OCI-LY7 (cell line): Measurements from ENCODE around the gene CA9. TPM values are rescaled to one million over a fixed set of nuclear protein-coding genes. Genes with fewer than 3 reads are reported as not detected.
"Not testable (repeated sequence)": the region's sequence is repeated elsewhere in the genome, so short reads cannot be mapped to it uniquely, and the experiment has no call there.

Experiments used
- BruUV-seq: library from RNA; stranded (reverse); fragments of 400-500 nt; replicated peaks from 2 replicates; lab custom pipeline; 2021; lab: Mats Ljungman, UMichigan
- CTCF ChIA-PET: fragments of 300-600 bp; sonication (Branson Sonifier 250); formaldehyde crosslinking; loops from one replicate; lab custom pipeline; 2022; ENCODE audit warnings: antibody characterized with exemption; ENCODE audit not compliant: unreplicated experiment; lab: Charles Lee
- POLR2A ChIA-PET: fragments of 300-600 bp; sonication (Branson Sonifier 250); formaldehyde crosslinking; loops from one replicate; lab custom pipeline; 2022; ENCODE audit warnings: antibody characterized with exemption; lab: Charles Lee
- DNase-seq: peaks from one replicate; pipeline ENCODE4 v3.0.0-alpha.2; 2015; ENCODE audit warnings: low spot score
- H2AFZ ChIP-seq: fragments of 200-600 bp; sonication (generic), shearing (Covaris generic); 2 replicates; pipeline ENCODE4 v1.6.1; 2014; ENCODE audit warnings: mild to moderate bottlenecking, antibody characterized with exemption, low read length, moderate library complexity
- H3K27ac ChIP-seq: fragments of 200-600 bp; sonication (generic); 2 replicates; pipeline ENCODE4 v1.5.1; 2014; ENCODE audit warnings: mixed run types, low read depth, mild to moderate bottlenecking, moderate library complexity, low read length, inconsistent platforms; ENCODE audit not compliant: poor library complexity, severe bottlenecking
- H3K36me3 ChIP-seq: fragments of 200-600 bp; sonication (generic); 2 replicates; pipeline ENCODE4 v1.6.1; 2014; ENCODE audit warnings: mild to moderate bottlenecking, antibody characterized with exemption, low read length, moderate library complexity, mixed read lengths; ENCODE audit not compliant: insufficient read depth
- H3K4me1 ChIP-seq: fragments of 200-600 bp; sonication (generic); 2 replicates; pipeline ENCODE4 v1.5.1; 2014; ENCODE audit warnings: mild to moderate bottlenecking, low read length; ENCODE audit not compliant: insufficient read depth, poor library complexity, severe bottlenecking
- H3K4me2 ChIP-seq: fragments of 200-600 bp; sonication (generic); 2 replicates; pipeline ENCODE4 v1.6.1; 2014; ENCODE audit warnings: mild to moderate bottlenecking, low read length
- H3K4me3 ChIP-seq: fragments of 200-600 bp; sonication (generic); 2 replicates; pipeline ENCODE4 v1.5.1; 2014; ENCODE audit warnings: mild to moderate bottlenecking, low read depth, low read length; ENCODE audit not compliant: poor library complexity, severe bottlenecking
- H3K79me2 ChIP-seq: fragments of 200-600 bp; sonication (generic); 2 replicates; pipeline ENCODE4 v1.6.1; 2016; ENCODE audit warnings: low read depth, mild to moderate bottlenecking, low read length, moderate library complexity, mixed read lengths; ENCODE audit not compliant: insufficient read depth
- H3K9me2 ChIP-seq: fragments of 200-600 bp; sonication (generic); 2 replicates; pipeline ENCODE4 v1.6.1; 2016; ENCODE audit warnings: mild to moderate bottlenecking, low read length, mixed read lengths; ENCODE audit not compliant: insufficient read depth
- H3K9me3 ChIP-seq: fragments of 200-600 bp; sonication (generic); 2 replicates; pipeline ENCODE4 v1.6.1; 2014; ENCODE audit warnings: mild to moderate bottlenecking, mixed run types, low read length, mixed read lengths
- H4K20me1 ChIP-seq: fragments of 200-600 bp; sonication (generic); 2 replicates; pipeline ENCODE4 v1.6.1; 2014; ENCODE audit warnings: mild to moderate bottlenecking, antibody characterized with exemption, low read length, moderate library complexity, mixed read lengths; ENCODE audit not compliant: insufficient read depth
- EZH2phosphoT487 ChIP-seq: fragments of 200-600 bp; sonication (generic); IDR thresholded peaks from 2 replicates; pipeline ENCODE4 v1.6.1; 2018; ENCODE audit warnings: low read depth, borderline replicate concordance, mild to moderate bottlenecking, mixed run types, antibody characterized with exemption, low read length, moderate library complexity, mixed read lengths
- intact Hi-C: fragments of 100-400 bp; cut with micrococcal nuclease; formaldehyde crosslinking; loops from one replicate; pipeline ENCODE4 v1.10.0; 2022; ENCODE audit not compliant: unreplicated experiment
- total RNA-seq, 2 experiments: library from RNA; depleted of rRNA in 1 of 2; stranded (reverse); fragments of >200 nt in 1 of 2; shearing (Covaris generic) in 1 of 2; gene quantifications; 2 replicates each; pipeline ENCODE4 v1.2.3, GENCODE V29; 2014 to 2022
- TF ChIP-seq, protein P1 (sequence below): fragments of 200-600 bp; sonication (generic); conservative IDR thresholded peaks from 2 replicates; pipeline ENCODE4 v1.5.1; 2014; ENCODE audit warnings: mild to moderate bottlenecking, antibody characterized with exemption, low read length, moderate library complexity, mixed read lengths

CA9 gene
- total RNA-seq, 2 experiments from 2014 or later: 0.16 TPM; not detected in 1

DNA sequence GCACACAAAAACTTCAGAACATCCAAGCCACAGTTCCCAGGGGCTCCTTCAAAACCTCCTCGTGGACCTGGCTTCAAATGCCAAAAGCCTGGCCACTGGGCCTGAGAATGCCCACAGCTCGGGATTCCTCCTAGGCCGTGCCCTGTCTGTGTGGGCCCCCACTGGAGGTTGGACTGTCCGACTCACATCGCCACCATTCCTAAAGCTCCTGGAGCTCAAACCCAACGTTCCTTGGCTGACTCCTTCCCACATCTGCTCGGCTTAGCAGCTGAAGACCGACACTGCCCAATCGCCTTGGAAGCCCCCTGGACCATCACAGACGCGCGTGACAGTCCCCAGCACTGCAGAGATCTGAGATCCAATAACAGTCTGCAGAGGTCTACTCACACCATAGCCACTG is 30.7 kb upstream of the CA9 start:
- no peak for TF ChIP-seq EZH2phosphoT487
- TF ChIP-seq, protein P1, sequence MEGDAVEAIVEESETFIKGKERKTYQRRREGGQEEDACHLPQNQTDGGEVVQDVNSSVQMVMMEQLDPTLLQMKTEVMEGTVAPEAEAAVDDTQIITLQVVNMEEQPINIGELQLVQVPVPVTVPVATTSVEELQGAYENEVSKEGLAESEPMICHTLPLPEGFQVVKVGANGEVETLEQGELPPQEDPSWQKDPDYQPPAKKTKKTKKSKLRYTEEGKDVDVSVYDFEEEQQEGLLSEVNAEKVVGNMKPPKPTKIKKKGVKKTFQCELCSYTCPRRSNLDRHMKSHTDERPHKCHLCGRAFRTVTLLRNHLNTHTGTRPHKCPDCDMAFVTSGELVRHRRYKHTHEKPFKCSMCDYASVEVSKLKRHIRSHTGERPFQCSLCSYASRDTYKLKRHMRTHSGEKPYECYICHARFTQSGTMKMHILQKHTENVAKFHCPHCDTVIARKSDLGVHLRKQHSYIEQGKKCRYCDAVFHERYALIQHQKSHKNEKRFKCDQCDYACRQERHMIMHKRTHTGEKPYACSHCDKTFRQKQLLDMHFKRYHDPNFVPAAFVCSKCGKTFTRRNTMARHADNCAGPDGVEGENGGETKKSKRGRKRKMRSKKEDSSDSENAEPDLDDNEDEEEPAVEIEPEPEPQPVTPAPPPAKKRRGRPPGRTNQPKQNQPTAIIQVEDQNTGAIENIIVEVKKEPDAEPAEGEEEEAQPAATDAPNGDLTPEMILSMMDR: no peak
- no peaks in the 10 kb centered on the region for H4K20me1 ChIP-seq
- no peak overlapping the region for H3K4me3 ChIP-seq
- POLR2A ChIA-PET: interaction anchor here (0.5 to 1.7 kb wide), 3 partner anchors 14 to 1731 kb away, joined by 3 to 5 read pairs (median 3); no protein-coding TSS in a partner anchor
- H3K27ac ChIP-seq: no peak overlapping the region
- no peak overlapping the region for H2AFZ ChIP-seq
- DNase-seq: no peak
- CTCF ChIA-PET: no interaction called here
- BruUV-seq: no TSS peak
- H3K4me1 ChIP-seq: peaks cover 48% of the 10 kb centered on the region
- peaks cover 38% of the 10 kb centered on the region for H3K36me3 ChIP-seq
- H3K4me2 ChIP-seq: no peak overlapping the region
- peaks cover 4% of the 10 kb centered on the region; the same call in 1 of the 2 replicates for H3K79me2 ChIP-seq
- no peaks in the 10 kb centered on the region for H3K9me2 ChIP-seq
- intact Hi-C loops: no loop called here
- H3K9me3 ChIP-seq: peaks cover 9% of the 10 kb centered on the region; the same call in 1 of the 2 replicates

DNA sequence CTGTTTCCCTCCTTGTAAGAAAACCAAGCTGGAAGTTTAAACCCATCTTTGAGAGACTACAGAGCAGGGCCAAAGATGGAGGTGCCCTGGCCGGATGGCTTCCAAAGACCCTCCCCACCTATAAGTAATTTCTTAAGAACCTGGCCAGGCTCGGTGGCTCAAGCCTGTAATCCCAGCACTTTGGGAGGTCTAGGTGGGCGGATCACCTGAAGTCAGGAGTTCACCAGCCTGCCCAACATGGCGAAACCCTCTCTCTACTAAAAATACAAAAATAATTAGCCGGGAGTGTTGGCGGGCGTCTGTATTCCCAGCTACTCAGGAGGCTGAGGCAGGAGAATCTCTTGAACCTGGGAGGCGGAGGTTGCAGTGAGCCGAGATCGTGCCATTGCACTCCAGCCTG is 28.0 kb upstream of the CA9 start:
- CTCF ChIA-PET: interaction anchor here (1.3 to 3.4 kb wide), 2 partner anchors 26 to 83 kb away, joined by 4 to 21 read pairs; no protein-coding TSS in a partner anchor
- Histone ChIP-seq H3K4me2 (peak overlapping the region; percentile 78), H3K36me3 (peaks cover 52% of the 10 kb centered on the region), H2AFZ (peak overlapping the region; percentile 60; the same call in 1 of the 2 replicates), H3K4me3 (peak overlapping the region; percentile 92), H3K27ac (peak overlapping the region; percentile 89), H3K79me2 (peaks cover 25% of the 10 kb centered on the region; the same call in 1 of the 2 replicates), H3K4me1 (peaks cover 38% of the 10 kb centered on the region)
- not testable (repeated sequence) for H4K20me1 ChIP-seq, H3K9me2 ChIP-seq, DNase-seq, H3K9me3 ChIP-seq, BruUV-seq
- POLR2A ChIA-PET: interaction anchor here (0.6 to 7.6 kb wide), 15 partner anchors 9 to 169 kb away, joined by 3 to 110 read pairs (median 4); partner anchors contain the start of genes ARHGEF39, CCDC107, CD72 and HINT2
- intact Hi-C loops: loop anchor here (2.0 kb wide), 1 partner anchor 87 kb away; the partner anchor contains the start of genes CREB3 and TLN1

DNA sequence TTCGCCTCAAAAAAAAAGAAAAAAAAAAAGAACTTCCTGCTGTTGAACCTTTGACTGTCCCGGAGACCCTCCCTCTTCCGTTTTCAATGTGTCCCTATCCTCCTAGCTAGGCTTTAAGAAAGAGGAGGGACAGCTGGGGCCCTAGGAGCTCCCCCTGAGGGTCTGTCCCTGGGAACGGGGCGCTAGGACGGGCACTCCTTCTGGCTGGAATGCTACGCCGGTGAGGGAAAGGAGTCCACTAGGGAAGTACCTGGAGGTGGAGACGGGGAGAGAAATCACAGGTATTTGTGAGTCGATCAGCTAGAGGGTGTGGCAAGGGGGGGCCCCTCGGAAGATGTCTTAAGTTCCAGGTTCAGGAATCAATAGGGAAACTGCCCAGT is 27.6 kb upstream of the CA9 start:
- intact Hi-C loops: loop anchor here (2.0 kb wide), 1 partner anchor 87 kb away; the partner anchor contains the start of genes CREB3 and TLN1
- Histone ChIP-seq H4K20me1 (no peaks in the 10 kb centered on the region), H3K4me1 (peaks cover 41% of the 10 kb centered on the region), H2AFZ (peak overlapping the region; percentile 60; the same call in 1 of the 2 replicates), H3K79me2 (peaks cover 29% of the 10 kb centered on the region; the same call in 1 of the 2 replicates), H3K4me2 (peak overlapping the region; percentile 78), H3K4me3 (peak overlapping the region; percentile 92), H3K27ac (peak overlapping the region; percentile 89), H3K9me3 (no peaks in the 10 kb centered on the region), H3K9me2 (no peaks in the 10 kb centered on the region), H3K36me3 (peaks cover 48% of the 10 kb centered on the region)
- TSS peak; percentile 11 for BruUV-seq
- ChIA-PET POLR2A (interaction anchor here (0.6 to 7.6 kb wide), 13 partner anchors 10 to 168 kb away, joined by 3 to 110 read pairs (median 4); partner anchors contain the start of genes ARHGEF39, CCDC107, CD72 and HINT2), CTCF (interaction anchor here (0.8 to 3.4 kb wide), 3 partner anchors 26 to 82 kb away, joined by 4 to 21 read pairs (median 4); no protein-coding TSS in a partner anchor)
- TF ChIP-seq, protein P1: no peak
- TF ChIP-seq EZH2phosphoT487: no peak
- DNase-seq: no peak
